NCI-H2107 (cell line): Measurements from ENCODE around the gene MBOAT1.
"Not testable (repeated sequence)": the region's sequence is repeated elsewhere in the genome, so short reads cannot be mapped to it uniquely, and the experiment has no call there.

Experiments used
- DNase-seq: peaks from one replicate; lab custom pipeline; 2025; lab: John Stamatoyannopoulos, UW

MBOAT1 gene

DNA sequence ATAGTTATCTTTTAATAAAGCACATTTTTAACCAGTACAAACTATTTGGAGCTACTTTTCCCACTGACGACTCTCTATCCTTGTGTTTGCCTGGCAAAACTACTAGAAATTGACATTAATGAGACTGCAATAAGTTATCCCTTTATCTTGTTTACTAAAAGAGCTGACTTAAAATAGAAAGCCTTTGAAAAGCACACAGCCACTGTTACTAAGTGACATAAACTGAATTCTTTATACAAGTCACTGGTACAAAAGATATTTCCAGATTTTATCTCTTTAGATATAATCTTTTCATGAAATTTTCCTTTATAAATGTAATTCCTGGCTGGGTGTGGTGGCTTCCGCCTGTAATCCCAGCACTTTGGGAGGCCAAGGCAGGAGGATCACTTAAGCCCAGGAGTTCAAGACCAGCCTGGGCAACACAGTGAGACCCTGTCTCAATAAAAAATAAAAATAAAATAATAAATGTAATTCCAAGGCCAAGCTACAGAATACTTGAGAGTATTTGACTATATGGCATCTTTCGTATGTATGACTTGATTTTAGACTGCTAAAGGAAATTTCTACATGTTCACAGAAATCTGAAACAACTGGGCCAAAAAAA is 9.5 kb downstream of the MBOAT1 start:
- DNase-seq: no peak

DNA sequence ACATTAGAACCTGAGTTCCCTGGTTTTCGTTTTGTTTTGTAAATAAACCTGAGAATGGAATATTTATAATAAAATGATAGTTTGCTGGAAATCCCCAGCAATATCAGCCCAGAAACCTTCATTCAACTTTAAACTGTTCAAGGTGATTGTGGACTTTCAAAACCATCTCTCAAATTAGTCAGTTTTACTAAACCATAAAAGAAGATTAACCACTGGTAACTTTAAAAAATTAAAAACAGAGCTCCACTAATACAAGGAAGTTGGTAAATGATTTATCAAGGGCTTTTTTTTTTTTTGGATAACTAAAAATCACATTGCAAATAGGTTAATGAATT is 10.0 kb downstream of the MBOAT1 start:
- DNase-seq: no peak

DNA sequence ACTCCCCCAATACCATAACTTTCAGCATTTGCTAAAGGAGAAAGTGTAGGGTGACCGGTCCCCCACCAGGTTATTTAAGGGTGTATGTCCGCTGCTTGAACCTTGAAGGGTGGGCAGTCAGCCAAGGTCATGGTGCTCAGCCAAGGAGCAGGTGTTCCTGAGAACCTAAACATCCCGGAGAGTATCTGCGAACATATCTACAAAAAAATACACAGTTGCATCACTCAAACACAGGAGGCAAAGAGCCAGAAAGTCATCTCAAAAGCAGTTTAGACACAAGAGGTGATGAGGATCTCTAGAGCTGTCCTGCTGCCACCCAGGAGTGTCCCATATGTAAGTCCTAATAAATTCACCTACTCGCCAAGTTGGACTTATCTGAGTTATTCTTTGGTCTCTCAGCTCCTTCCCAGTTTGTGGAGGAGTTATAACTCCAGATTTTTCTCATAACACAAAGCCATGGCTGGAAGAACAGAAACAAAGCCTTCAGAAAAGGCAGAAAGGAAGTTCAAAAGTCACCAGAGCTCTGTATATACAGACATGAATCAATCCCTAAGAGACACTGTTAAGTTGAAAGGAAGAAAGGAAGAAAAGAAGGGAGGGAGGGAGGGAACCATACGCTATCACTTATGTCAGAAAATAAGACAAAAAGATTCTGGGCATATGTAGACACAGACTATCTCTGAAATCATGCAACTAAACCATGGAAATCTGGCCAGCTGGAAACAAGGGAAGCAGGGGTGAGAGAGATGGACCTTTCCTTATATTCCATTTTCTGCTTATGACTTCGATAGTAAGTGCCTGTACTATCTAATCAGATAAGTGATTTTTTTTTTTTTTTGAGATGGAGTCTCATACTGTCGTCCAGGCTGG is 11.3 kb downstream of the MBOAT1 start:
- no peak for DNase-seq

DNA sequence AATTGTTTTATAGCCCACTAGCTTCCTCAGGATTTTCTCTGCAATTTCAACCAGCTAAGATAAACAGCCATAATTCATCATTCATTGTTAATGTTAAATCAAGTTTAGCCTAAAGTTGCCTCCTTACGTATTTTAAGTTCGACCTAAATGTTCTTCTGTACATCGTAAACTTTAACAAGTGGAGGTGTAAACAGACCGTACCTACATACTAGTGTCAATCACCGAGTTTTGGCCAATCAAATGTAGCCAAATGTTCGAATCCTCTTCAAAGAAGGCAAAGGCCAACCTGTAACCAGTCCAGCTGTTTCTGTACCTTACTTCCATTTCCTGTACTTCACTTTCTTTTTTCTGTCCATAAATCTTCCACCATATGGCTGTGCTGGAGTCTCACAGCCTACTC is 13.5 kb downstream of the MBOAT1 start:
- no peak for DNase-seq

DNA sequence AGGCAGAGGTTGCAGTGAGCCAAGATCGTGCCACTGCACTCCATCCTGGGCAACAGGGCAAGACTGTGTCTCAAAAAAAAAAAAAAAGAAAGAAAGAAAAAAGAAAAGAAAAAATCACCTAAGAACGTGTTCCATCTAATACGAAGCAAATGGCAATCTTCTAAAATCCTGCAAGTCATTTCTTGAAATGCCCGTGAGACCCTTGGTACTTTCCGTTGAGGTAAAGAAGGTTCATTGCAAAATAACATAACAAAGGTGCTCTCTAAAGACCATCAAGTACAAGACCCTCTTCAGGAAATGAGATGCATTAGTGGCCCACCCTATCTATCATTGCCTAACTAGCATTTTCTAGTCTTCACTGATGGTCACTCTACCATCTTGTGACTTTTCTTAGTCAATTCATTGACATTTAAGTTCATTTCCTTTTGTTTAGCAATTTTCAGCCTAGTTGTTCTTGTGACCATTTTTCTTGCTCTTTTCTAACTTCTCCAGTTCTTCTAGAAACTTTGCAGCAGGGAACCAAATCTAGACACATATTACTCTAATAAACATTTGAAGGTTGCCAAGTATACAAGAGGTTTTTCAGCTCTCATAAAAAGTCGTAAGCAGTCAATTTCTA is 14.0 kb downstream of the MBOAT1 start:
- no peak for DNase-seq

DNA sequence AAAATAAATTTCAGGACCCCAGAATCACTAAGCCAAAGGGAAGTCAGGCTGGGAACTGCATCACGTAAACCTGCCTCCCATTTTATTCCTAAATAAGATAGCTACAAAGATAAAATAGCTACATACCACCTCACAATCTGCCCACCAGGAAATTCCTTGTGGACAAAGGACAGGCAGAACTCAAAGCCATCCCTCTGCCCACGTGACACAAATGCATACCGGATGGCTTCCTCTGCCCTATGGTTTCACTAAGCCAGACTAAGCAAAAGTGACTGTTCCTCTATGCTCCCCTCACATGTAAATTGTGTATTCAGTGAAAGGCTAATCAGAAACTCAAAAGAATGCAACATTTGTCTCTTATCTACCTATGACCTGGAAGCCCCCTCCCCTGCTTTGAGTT is 15.0 kb downstream of the MBOAT1 start:
- no peak for DNase-seq

DNA sequence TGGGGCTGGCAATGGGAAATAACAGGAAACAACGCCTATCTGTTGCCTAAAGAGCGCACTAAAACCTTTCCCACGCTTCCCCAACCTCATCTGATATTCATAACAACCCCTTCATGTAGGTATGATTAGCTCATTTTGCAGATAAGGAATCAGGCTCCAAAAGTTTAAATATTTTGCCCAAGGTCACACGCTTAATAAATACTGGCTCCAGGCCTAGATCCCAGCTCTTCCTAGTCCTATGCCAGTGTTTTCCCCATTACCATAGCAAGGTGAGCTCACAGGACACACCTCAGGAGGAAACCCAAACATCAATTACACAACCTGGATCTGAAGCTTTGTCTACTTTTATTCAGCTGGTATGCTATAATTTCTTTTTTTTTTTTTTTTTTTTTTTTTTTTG is 19.6 kb downstream of the MBOAT1 start:
- DNase-seq: no peak

DNA sequence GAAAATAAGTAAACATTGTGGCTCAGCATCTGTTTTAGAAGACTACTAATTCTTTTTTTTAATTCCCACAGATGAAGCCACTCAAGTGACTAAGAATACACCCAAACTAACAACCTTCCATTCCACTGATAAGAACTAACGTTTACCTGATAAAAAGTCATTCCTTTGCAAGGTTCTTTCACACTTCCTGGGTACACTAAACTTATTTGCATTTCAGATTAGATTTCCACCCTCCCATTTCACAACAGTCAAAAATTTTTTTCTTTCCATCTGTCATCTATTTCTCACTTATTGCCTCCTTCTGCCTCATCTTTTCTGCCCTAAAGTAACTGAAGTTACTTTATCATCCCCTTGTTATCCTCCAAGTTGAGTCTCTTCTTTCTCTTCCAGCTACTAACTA is 20.3 kb downstream of the MBOAT1 start:
- DNase-seq: no peak

DNA sequence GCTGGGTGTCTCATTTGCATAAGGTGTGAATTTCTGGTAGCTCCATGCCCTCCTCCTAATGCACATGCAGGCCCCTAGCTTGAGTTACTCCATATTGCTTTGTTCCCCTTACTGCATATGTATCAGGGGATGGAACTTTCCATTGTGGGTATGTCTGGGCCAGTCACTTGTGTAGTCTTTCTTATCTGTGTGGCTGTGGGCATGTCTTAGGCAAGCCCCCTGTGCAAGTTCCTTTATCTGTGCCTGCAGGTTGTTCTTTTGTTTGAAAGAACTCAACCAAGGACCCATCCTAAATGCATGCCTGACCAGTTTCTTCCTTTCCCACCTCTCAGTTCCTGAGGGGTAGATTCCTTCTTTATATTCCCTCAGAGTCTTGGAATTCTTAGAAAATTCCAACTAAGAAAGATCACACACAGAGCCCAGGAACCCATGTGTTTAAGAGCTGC is 23.6 kb downstream of the MBOAT1 start:
- DNase-seq: no peak

DNA sequence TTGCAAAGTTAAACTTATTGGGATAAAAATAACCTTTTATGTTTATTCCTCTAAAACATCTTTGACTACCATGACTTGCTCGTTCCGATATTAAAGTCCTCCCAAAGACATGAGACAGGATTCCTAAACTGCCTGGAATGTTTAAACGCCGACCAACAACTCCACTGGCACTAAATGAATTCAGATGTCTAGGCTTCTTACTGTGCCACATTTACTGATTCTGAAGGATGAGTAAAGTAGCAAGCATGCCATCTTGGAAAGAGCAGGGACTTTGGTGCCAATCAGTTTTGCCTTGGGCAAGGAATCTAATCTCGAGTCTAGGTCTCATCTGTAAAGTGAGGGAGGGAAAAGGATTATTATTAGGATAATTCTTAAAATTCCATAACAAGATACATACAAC is 25.3 kb downstream of the MBOAT1 start:
- no peak for DNase-seq

DNA sequence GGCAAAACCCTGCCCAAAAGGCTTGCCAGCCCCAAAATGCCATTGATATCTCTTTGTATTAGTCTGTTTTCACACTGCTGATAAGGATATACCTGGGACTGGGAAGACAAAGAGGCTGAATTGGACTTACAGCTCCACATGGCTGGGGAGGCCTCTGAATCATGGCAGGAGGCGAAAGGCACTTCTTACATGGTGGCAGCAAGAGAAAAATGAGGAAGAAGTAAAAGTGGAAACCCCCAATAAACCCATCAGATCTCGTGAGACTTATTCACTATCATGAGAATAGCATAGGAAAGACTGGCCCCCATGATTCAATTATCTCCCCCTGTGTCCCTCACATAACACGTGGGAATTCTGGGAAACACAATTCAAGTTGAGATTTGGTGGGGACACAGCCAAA is 28.6 kb downstream of the MBOAT1 start:
- DNase-seq: no peak

DNA sequence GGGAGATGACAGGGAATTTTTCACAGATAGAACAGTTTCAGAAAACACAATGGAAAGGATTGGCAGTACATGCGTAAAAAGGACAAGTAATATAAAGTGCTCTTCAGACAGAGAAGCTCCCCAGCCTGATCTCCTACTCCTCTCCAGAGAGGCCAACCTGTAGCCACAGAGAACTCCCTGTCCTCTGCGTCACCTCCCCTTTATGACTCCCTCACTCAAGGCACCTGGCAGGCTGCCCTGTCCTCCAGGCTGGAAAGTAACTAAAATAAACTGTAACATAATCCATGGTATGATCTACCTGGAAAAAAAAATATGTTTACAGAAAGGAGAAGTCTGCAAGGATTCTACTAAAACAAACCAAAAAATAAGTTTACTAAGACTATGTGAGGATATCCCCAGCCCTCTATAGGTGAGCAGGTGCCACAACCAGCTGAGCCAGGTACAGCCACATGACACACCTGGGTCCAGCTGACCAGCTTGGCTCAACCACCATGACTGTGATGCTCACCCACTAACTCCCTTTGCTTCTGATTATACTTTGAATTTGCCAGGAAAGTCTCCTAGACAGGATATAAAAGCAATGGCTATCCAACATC is 29.2 kb downstream of the MBOAT1 start:
- DNase-seq: peak; percentile 47

DNA sequence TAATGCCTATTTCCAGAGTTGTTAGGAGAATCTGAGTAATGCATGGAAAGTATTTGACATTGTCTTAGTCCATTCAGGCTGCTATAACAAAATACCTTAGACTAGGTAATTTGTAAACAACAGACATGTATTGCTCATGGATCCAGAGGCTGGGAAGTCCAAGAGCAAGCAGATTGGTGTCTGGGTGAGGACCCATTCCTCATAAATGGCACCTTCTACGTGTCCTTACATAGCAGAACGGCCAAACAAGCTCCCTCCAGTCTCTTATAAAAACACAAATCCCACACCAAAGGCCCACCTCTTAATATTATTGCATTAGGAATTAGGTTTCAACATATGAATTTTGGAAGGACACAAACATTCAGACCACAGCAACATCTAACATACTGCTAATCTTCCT is 30.2 kb downstream of the MBOAT1 start:
- DNase-seq: no peak

DNA sequence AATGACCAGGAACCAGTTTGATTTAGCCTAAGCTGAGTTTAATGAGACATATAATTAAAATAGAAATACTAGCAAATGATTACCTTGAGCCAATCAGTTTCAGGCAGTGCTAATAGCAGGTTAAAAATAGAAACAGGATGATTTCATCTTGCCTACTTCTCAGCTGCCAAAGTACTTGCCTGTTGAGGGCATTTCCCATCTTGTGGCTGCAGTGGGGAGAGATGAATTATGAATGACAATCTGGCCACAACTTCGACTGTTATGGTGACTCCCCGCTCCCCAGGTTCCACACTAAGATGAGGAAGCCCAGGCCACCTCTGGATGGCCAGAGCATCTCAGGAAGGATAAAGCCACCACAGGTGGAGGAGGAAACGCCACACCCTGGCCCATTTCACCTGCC is 31.3 kb downstream of the MBOAT1 start:
- no peak for DNase-seq

DNA sequence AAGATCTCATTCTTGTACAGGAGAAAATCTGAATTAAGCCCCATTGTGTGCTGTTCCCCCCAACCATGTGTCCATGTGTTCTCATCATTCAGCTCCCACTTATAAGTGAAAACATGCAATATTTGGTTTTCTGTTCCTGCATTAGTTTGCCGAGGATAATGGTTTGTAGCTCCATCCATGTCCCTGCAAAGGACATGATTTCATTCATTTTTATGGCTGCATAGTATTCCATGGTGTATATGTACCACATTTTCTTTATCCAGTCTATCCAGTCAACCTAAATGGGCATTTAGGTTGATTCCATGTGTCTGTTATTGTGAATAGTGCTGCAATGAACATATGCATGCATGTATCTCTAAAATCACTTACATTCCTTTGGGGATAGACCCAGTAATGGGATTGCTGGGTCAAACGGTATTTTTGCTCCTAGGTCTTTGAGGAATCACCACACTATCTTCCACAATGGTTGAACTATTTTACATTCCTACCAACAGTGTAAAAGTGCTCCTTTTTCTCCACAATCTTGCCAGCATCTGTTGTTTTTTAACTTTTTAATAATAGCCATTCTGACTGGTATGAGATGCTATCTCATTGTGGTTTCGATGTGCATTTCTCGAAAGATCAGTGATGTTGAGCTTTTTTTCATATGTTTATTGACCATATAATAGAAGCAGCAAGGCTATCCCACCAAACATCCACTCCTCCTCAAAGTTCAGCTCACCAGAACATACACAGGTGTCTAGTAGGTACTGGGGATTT is 32.8 kb downstream of the MBOAT1 start:
- DNase-seq: not testable (repeated sequence)

DNA sequence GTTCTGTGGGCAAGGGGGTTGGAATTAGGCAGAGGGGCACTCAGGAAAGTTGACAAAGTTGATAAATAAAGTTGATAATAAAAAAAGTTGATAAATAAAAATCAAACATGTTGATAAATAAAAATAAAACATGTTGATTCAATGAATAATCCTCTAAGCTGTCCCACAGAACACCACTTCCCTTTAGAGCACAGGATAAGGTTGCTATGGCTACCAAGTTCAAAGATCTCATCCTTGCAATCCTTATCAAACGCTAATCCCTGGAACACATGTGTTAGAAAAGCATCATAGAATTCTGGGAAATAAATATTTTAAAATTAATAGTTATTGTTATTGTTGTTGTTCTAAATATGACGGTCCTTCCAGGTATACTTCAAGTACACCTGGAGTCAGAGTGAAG is 33.9 kb downstream of the MBOAT1 start:
- no peak for DNase-seq

DNA sequence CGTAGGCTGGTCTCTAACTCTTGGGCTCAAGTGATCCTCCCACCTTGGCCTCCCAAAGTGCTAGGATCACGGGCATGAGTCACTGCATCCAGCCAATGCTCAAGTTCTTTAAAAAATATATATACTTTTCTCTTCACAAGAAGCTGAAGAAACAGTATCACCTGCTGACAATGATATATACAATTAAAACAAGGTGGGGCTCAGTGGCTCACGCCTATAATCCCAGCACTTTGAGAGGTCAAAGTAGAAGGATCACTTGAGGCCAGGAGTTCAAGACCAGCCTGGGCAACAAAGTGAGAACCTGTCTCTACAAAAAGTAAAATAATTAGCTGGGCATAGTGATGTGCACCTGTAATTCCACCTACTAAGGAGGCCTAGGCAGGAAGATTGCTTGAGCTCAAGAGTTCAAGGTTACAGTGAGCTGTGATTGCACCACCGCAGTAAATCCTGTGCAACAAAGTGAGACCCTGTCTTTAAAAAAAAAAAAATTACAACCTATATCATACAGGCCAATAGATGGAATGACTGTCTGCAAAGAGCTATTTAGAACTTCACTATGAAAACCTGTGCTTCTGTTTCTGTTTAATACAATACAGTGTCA is 36.4 kb downstream of the MBOAT1 start:
- DNase-seq: no peak

DNA sequence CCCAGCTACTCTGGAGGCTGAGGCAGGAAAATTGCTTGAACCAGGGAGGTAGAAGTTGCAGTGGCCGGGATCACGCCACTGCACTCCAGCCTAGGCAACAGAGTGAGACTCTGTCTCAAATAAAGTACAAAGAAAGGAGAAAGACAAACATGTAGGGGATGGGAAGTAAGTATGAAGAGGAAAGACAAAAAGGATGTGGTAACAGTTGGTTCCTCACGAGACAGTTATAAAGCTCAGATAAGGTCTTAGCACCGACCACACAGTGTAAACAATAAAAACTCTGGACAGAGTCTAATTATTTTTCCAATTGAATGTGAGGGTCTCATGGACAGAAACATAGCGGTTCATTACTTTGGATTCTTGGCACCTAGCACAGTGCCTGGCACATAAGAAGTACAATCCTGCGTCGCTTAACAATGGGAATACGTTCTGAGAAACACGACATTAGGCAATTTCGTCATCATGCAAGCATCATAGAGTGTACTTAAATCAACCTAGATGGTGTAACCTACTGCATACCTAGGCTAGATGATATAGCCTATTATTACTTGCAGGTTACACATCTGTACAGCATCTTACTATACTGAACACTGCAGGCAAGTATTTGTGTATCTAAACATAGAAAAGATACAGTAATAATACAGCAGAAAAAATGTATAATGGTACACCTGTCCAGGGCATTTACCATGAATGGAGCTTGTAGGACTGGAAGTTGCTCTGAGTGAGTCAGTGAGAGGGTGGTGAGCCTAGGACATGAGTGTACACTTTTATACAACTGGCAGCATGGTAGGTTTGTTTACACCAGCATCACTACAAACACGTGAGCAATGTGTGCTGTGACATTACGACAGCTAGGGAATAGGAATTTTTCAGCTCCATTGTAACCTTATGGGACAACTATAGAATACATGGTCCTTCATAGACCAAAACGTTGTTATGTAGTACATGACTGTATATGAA is 38.2 kb downstream of the MBOAT1 start:
- no peak for DNase-seq

DNA sequence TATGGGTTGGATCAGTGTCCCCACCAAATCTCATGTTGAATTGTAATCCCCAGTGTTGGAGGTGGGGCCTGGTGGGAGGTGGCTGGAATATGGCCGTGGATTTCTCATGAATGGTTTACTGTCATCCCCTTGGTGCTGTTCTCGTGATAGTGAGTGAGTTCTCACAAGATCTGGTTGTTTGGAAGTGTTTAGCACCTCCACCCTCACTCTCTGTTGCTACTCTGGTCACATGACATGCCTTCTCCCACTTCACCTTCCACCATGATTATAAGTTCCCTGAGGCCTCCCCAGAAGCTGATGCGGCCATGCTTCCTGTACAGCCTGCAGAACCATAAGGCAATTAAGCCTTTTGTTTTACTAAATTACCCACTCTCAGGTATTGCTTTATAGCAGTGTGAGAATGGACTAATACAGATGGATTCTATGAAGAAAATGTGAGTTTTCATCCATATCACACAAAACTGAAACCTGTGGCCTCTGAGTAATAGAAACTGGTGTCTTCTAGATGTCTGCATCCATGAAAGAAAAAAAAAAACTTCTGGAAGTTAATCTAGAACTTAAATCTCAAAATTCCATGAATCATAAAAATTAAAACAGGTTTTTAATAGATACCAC is 39.3 kb downstream of the MBOAT1 start:
- DNase-seq: no peak

DNA sequence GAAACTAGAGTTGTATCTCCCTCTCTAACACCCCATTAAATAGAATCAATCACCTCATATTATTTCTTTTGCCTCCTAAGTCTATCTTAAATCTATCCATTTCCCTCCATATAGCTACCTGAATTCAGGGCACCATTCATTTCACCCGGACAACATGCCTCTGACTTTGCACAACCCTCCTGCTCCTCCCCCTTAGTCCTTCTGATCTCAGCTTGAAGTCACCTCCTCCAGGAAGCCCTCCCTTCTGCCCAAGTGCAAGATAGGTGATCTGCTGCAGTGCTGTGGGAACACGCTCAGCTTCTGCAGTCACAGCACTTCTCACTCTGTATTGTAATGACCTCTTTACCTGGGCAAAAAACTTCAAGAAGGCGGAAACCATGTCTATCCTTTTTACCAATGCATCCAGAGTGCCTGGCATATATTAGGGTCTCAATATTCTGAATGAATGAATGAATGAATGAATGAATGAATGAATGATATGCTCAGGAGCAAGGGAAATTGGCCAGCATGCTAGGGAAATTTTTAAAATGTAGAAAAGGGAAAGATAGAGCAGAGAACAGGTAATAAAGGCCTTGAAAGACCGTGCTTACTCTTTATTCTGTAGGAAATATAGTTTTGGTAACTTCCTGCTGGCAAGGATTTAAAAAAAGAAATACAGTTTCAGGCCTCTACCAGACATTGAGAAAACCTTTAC is 41.7 kb downstream of the MBOAT1 start:
- no peak for DNase-seq
